GM18505 (cell line): ENCODE measurements around the gene NUMB.
"Not testable (repeated sequence)": the region's sequence is repeated elsewhere in the genome, so short reads cannot be mapped to it uniquely, and the experiment has no call there.

Experiments used
- ATAC-seq: cut with Tn5 transposase; IDR thresholded peaks from one replicate; pipeline ENCODE4 v1.9.1; 2021; ENCODE audit not compliant: unreplicated experiment
- POLR2A ChIP-seq: IDR thresholded peaks from 4 replicates; pipeline ENCODE4 v1.6.1; 2011; ENCODE audit warnings: borderline replicate concordance; ENCODE audit not compliant: insufficient read depth, insufficient read length; ENCODE audit errors: extremely low read depth

Gene NUMB

GRCh38 chr14:73426877-73427276 lies 31.5 kb downstream of the NUMB start:
- ATAC-seq: no peak
- no peak for TF ChIP-seq POLR2A

- ATAC-seq: no peak
- TF ChIP-seq POLR2A: no peak
Observed at GRCh38 chr14:73424453-73424852, 33.9 kb downstream of the NUMB start.

- not testable (repeated sequence) for ATAC-seq
Observed at GRCh38 chr14:73423092-73423491, 35.3 kb downstream of the NUMB start.

GRCh38 chr14:73422515-73422914 lies 35.8 kb downstream of the NUMB start:
- no peak for ATAC-seq
- TF ChIP-seq POLR2A: no peak

GRCh38 chr14:73418227-73418626 lies 40.1 kb downstream of the NUMB start:
- no peak for TF ChIP-seq POLR2A
- ATAC-seq: no peak

GRCh38 chr14:73406248-73406647 lies 52.1 kb downstream of the NUMB start:
- ATAC-seq: not testable (repeated sequence)

- no peak for ATAC-seq
- TF ChIP-seq POLR2A: no peak
Observed at GRCh38 chr14:73403181-73403752, 55.1 kb downstream of the NUMB start.

- no peak for ATAC-seq
- no peak for TF ChIP-seq POLR2A
Observed at GRCh38 chr14:73402579-73402978, 55.8 kb downstream of the NUMB start.

- TF ChIP-seq POLR2A: no peak
- no peak for ATAC-seq
Observed at GRCh38 chr14:73397810-73398209, 60.5 kb downstream of the NUMB start.

GRCh38 chr14:73394317-73394716 lies 64.0 kb downstream of the NUMB start:
- no peak for ATAC-seq
- no peak for TF ChIP-seq POLR2A

- no peak for TF ChIP-seq POLR2A
- no peak for ATAC-seq
Observed at GRCh38 chr14:73393375-73393774, 65.0 kb downstream of the NUMB start.

GRCh38 chr14:73392329-73393257 lies 65.8 kb downstream of the NUMB start:
- ATAC-seq: no peak

GRCh38 chr14:73387860-73388259 lies 70.5 kb downstream of the NUMB start:
- not testable (repeated sequence) for ATAC-seq

More at GRCh38 chr14:73392329-73393257, 65.8 kb downstream of the NUMB start:
- TF ChIP-seq POLR2A: no peak

GRCh38 chr14:73386342-73386741 lies 72.0 kb downstream of the NUMB start:
- no peak for ATAC-seq
- TF ChIP-seq POLR2A: no peak

GRCh38 chr14:73385021-73385420 lies 73.3 kb downstream of the NUMB start:
- ATAC-seq: not testable (repeated sequence)
